GM19023 (cell line): ENCODE data around the gene DENND2C.
"Not testable (repeated sequence)": the region's sequence is repeated elsewhere in the genome, so short reads cannot be mapped to it uniquely, and the experiment has no call there.

Experiments used
- ATAC-seq: cut with Tn5 transposase; IDR thresholded peaks from one replicate; pipeline ENCODE4 v1.9.1; 2021; ENCODE audit warnings: mild to moderate bottlenecking, moderate library complexity; ENCODE audit not compliant: unreplicated experiment

Gene DENND2C

DNA sequence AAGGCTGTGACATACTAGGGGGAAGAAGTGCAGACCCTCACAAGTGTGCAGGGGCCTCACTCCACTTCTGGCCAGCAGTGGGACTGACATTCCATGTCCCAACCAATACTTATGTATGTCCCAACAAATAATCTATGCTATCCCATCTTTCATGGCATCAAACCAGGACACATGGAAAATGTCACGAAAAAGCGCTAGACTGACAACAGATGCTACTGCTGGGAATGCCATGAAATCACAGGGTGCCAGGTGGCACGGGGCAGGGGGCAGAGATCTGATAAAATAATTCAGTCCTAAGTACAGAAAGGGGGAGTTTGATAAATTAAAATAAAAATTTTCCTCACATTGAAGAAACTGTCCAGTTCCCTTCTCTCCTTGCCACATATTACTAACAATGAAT lies 60.8 kb downstream of the DENND2C start:
- no peak for ATAC-seq

DNA sequence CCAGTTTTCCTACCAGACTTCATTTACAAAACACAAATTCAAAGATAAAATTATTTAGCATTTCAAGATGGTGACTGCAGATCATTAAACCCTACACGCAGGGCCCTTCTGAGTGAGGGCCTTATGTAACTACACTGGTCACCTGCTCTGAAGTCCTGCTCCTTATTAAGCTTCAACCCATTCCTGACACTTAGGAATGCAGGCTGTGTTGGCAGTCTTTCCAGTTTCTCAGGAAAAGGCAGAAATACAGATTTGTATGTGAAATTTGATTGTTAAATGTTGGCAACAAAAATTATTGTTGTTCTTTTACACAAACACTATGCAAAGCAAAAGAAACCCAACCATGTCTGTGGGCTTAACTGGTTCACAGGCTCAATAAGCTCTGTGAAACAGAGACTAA lies 62.6 kb downstream of the DENND2C start:
- ATAC-seq, result no peak

DNA sequence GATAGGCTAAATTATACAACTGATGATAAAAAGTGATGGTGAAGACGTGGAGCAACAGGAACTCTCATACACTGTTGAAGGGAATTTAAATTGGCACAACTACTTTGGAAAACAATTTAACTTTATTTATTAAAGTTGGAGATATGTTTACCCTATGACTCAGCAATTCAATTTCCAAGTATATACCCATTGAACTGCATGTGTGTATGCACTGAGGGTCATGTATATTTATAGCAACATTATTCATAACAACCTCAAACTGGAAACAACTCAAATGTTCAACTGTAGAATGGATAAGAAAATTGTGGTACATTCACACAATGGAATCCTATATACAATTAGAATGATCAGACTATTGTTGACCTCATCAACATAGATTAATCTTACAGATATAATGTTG lies 71.9 kb downstream of the DENND2C start:
- ATAC-seq, result no peak

DNA sequence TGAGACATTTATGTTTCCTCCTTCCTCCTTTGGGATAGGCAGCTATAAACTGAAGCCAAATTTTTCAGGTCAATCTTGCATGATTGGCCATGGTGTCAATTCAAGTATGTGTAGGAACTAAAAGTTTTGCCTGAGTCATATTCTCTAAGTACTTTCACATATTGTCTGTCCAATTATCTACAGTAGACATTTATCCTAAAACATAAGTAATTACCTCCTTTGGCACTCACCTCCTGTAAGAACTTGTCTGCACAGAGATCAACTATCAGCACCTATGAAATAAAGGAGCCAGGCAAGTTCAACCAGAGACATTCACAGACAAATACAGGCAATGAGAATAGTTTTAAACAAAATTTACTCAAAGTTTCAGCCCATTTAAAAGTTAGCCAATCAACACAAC lies 74.2 kb downstream of the DENND2C start:
- ATAC-seq, result no peak

DNA sequence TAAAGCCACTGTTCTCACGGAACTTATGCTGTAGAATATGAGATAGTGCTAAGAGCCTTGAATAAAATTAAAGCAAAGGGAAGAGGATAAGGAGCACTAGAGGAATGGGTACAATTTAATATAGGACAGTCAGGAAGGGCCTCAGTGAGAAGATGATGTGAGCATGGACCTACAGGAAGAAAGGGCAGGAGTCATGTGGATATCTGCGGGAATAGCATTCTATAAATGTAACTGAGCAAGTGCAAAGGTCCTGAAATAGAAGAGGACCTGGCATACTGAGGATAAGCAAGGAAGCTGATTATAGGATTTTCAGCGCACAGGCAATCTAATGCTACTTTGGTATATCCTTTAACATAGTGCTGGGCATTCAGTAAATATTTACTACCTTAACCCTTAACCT lies 75.8 kb downstream of the DENND2C start:
- ATAC-seq, result no peak

DNA sequence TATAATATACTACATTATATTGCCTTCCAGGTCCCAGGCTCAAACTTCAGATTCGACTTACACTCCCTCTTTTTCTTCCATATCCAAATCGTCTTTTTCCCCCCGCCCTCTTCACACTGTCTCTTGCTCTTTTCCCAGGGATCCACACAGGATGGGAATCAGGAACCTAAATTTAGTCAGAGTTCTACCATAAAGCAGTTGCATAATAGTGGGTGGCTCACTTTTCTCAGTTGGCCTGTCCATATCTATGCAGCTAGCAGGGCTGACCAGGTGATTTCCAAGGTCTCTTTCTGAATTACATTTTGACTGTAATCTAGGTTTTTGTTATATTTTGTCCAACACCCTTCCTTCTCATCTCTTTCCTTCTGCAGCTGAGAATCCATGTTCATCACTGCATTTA lies 80.7 kb downstream of the DENND2C start:
- ATAC-seq, result no peak

DNA sequence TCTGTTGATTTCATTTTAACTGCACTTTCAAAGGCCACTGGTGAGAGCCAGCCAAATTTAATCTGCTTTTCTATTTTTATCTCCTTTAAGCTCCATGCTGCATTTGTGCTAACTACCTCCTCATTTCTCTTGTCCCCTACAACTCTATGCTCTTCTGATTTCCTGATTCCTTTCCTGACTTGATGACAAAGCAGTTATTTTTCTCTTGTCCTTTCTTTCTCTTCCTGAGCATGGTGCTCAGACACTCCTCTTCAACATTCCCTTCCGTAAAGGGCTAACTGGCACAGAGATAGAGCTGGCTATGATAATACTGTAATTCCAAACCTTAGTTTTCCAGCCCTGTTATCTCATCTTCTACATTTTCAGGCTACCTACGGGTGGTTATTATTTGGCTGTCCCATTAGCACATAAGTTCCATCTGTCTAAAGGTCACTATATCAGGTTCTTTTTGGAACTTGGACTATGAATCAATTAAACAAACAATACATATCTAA lies 81.6 kb downstream of the DENND2C start:
- ATAC-seq, result no peak

DNA sequence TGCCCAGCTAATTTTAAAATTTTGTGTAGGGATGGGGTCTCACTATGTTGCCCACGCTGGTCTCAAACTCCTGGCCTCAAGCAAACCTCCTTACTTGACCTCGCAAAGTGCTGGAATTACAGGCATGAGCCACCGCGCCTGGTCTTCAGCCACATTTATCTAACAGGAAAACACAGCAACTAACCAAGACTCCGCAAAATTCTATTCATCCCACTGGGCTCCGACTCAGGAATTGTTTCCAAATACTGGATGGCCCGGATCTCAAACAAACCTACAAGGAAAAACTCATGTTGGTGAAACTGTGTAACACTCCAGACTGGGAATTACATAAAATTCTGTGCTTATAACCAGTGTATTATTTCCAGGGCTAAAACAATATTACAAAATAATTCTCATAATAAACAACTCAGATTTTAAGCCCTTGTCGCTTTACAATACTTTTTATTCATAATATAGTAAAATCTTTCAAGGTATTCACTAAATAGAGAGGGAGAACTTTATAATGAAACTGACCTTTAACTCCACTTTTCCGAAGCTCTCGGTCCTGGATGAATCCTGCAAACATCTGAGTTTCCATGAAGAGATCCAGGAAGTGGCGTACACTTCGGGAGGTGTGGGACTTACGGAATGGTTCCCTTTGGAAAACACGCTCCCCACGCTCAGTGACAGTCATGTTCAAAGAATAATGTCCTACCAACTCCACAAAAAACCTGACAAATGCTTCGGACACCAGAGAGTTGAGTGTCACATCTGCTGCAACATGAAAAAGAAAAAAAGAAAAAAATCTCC lies 82.5 kb downstream of the DENND2C start:
- ATAC-seq, result no peak

DNA sequence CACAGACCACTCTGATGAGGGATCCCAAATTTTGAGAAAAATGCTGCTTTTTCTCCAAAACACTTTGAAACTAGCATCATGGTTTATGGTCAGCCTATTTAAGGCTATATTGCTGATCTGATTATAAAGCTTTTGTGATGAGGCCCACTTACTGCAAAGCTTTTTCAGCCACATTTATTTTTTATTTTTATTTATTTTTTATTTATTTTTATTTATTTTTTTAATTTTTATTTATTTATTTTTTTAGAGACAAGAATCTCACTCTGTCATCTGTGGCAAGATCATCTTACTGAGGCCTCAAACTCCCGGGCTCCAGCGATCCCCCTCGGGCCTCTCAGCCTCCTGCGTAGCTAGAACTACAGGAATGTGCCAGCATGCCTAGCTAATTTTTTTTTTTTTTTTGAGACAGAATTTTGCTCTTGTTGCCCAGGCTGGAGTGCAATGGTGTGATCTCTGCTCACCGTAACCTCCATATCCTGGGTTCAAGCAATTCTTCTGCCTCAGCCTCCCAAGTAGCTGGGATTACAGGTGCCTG lies 83.3 kb downstream of the DENND2C start:
- no peak for ATAC-seq

DNA sequence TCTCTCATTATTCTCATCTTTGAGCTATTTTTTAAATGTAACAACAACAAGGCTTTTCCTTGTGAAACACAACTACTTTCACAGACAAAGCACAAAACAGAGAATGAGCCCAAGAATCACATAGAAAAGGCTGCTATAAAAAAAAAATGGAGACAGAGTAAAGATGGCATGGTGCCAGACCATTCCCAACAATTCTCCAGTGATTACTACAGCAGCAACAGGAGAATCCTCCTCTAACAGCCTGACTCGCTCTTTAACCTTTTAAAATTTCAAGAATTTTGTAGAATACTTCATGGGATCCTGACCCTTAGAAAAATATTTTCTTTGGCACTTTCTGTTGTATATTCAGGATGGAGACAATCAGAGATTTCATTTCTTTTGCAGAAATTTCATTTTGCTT lies 84.6 kb downstream of the DENND2C start:
- ATAC-seq, result no peak

DNA sequence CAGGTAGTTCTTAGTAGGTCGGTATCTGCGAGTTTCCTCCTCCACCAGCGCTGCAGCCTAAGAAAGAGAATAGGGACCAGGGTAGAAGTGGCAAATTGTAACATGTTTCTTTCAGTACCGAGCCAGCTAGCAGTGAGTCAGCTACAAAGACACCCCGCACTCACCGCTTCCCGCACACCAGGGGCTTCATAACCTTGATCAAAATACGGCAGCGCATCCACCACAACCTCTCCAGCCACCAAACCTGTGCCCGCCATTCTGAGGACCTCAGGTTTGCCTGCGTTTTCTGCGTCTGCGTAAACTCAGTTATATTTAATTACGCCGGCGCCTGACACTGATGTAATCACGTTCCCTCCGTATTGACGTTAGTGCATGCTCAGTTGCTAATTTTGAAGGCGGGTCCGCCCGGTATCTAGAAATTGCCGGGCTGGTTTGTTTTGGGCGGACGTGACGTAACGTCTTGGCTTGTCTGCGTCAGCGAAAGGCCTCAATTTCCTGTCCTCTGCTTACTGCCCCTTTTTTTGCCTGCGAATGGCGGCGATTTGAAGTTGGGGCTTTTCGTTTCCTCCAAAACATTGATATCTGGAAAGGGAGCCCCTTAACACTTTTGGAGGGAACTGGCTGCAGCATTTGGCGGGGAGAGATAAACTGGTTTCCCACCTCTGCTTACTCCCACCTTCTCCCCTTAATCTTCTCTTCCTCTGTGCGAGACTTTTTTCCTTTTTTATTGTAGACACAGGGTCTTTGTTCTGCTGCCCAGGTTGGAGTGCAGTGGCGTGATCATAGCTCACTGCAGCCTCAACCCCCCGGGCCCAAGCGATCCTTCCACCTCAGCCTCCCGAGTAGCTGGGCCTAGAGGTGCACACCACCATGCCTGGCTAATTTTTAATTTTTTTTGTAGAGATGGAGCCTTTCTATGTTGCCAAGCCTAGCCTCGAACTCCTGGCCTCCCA lies 88.2 kb downstream of the DENND2C start, which contains the start of gene BCAS2:
TSS of gene BCAS2 (minus strand) at position 281 of the 953 bp plus-strand sequence. CDS start at position 257, 24 bp downstream.
- peak; percentile 99 for ATAC-seq

DNA sequence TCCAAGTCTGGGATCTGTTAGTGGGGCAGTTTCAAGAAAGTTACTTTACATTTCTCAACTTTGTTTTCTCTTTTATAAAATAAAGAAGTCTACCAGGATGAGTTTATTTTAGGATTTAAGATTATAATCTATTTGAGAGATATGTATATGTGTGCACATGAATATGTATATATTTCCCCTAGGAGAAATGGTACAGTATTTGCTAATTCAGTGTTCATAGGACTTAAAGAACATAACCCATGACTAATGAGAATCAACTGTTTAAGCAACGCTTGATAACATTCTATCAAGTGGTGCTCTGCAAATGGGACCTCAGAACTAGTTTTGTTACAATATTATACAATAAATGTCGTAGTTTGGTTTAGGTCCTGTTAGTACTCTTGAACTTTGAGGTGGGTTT lies 95.5 kb downstream of the DENND2C start:
- ATAC-seq, result no peak

DNA sequence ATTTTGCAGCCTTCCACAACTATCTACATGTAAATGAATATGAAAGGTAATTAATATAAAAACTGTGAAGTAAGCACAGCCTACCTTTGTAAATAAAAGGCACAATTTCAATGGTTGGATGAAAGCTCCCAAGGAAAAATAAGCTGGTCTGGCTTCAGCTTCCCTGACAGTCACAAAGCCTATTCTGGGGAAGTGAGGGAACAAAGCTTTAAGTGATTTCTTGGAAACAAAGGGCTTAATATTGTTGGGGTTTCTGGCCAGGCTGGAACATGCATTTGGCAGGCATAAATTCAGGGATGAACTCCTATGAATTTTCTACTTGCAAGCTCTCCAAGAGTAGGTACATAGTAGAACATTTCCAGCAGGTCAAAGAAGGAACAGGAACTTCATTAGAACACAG lies 105.7 kb downstream of the DENND2C start:
- ATAC-seq, result no peak

DNA sequence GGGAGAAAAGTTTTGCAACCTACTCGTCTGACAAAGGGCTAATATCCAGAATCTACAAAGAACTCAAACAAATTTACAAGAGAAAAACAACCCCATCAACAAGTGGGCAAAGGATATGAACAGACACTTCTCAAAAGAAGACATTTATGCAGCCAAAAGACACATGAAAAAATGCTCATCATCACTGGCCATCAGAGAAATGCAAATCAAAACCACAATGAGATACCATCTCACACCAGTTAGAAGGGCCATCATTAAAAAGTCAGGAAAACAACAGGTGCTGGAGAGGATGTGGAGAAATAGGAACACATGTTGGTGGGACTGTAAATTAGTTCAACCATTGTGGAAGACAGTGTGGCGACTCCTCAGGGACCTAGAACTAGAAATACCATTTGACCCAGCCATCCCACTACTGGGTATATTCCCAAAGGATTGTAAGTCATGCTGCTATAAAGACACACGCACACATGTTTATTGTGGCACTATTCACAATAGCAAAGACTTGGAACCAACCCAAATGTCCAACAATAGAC lies 106.8 kb downstream of the DENND2C start:
- ATAC-seq, result not testable (repeated sequence)

DNA sequence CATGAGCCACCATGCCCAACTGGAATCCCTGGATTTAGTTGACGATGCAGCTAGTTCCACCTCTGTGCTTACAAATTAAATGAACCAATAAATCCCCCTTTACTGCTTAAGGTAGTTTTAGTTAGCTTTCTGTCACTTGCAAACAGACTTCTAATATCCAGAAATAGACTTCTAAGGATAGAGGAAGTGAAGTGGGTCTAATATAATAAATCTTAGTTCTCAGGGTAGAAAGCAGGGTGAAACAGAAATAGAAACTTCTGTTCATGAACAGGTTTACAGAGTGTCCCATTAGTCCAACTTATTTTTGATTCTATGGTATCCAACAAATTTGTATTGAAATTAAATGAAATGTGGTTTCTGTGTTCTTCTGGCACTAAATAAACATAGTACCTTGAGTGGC lies 108.5 kb downstream of the DENND2C start:
- no peak for ATAC-seq

DNA sequence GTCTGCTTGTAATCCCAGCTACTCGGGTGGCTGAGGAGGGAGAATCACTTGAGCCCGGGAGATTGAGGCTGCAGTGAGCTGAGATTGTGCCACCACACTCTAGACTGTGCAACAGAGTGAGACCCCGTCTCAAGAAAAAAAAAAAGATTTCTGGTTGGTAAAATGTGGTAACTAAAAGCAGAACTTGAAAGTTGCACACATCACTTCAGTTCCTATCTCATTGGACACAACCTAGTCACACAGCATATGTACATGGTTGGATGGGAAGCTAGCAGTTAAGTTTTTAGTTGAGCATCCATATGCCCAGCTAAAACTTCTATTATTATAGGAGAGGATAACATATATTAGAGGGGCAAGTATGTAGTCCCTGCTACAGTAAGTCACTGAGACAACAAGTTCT lies 110.5 kb downstream of the DENND2C start:
- peak; percentile 54 for ATAC-seq

DNA sequence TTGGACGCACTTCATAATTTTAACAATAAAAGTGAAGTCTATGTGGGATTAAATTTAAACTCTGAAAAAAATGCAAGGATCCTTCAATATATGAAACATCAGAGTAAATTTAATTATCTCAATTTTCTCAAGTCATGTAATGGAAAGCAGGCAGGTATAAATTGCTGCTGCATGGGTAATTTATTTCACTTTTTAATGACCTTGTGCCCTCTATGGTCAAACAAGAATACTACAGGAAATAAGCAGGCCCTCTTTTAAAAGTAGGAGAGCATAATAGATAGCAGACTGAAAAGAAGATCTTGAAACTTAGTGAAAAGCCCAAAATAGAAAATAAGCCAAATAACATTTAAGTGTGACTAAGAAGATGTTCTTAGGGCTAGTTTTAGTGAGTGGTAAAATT lies 111.3 kb downstream of the DENND2C start:
- no peak for ATAC-seq

DNA sequence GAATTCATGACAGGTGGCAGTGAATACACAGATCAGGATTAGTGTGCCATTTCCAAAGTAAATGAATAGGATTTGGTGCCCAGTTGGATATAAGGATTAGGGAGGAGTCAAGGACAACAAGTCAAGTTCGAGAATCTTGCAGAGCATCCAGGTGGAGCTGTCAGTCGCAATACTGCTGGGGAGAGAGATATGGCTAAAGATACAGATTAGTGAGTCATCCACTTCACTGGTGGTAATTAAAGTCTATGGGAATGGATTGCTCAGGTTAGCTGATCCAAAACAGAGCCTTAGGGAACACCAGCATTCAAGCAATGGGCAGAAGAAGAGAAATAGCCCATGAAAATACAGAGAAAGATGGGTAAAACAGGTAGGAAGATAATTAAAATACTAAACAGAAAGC lies 115.3 kb downstream of the DENND2C start:
- ATAC-seq, result no peak

DNA sequence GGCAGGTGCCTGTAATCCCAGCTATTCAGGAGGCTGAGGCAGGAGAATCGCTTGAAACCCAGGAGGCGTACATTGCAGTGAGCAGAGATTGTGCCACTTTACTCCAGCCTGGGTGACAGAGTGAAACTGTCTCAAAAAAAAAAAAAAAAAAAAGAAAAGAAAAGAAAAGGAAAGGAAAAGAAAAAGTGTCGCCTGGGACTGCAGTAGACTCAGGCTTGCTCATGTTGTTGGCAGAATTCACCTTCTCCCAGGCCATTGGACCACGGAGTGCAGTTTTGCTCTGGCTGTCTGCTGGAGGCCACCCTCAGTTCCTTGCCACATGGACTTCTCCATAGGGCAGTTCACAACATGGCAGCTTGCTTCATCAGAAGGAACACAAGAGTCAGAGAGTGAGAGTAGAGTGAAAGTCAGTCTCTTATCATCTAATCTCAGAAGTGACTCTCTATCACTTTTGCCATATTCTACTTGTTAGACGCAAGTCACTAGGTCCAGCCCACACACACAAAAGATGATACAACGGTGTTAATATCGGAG lies 117.7 kb downstream of the DENND2C start:
- no peak for ATAC-seq

DNA sequence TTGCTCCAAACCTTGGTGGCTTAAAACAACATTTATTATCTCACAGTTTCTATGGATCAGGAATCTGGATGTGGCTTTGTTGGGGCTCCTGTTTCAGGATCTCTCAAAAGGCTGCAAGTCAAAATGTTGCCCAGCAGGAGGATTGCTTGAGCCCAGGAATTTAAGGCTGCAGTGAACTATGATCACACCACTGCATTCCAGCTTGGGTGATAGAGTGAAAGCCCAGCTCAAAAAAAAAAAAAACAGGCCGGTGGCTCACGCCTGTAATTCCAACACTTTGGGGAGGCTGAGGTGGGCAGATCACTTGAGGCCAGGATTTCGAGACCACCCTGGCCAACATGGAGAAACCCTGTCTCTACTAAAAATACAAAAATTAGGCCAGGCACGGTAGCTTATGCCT lies 118.4 kb downstream of the DENND2C start:
- ATAC-seq, result no peak

DNA sequence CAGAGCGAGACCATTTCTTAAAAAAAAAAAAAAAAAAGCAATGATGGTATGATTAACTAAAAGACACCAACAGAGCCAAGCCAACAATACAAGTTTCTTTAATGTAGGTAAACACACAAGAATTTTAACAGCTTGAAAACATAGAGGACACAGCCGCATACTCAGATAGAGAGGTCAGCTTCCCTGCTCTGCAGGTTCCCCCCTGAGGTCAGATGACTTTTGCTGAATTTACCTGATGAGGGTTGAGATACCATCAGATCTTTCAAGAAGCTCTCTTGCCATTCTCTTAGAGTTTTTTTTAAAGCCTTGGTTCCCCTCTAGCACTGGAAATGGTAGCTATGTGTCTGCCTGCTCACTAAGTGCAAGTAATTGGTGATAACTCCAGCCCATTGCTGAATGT lies 119.5 kb downstream of the DENND2C start:
- ATAC-seq, result no peak
